NCI-H1417 (cell line): Measurements from ENCODE around the gene MYBL2.

Experiments used
- DNase-seq, 3 experiments: peaks; one replicate each; lab custom pipeline; 2025; lab: John Stamatoyannopoulos, UW

Gene MYBL2

GRCh38 chr20:43682446-43682845, 15.5 kb downstream of the MYBL2 start:
- DNase-seq: no peak

- no peak for DNase-seq
Observed at GRCh38 chr20:43686820-43687219, 19.9 kb downstream of the MYBL2 start.

GRCh38 chr20:43689165-43689564, 22.3 kb downstream of the MYBL2 start:
- DNase-seq: no peak

DNA sequence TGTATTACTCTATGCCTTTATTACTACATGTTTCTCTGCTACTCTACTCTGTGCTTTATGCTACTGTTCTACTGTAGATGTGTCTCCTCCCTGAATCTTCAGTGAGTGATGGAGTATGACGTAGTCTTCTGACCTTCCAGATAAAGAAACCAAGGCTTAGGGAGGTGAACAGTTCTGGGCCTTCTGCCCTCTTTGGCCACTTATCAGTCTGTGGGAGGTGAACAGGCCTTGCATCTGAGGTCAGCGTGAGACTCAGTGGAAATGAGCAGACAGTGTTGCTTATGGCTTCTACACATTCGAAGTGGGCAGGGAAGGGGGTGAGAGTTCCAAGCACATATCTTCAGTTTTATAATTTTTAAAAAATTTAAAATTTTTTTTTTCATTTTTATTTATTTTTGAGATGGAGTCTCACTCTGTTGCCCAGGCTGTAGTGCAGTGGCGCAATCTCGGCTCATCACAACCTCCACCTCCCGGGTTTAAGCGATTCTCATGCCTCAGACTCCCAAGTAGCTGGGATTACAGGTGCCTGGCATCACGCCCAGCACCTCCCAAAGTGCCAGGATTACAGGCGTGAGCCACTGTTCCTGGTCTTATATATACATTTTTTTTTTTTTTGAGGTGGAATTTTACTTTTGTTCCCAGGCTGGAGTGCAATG, 24.2 kb downstream of the MYBL2 start:
- no peak for DNase-seq

- peak; percentile 24 to 68 (median 30) for DNase-seq
Observed at GRCh38 chr20:43691928-43692524, 25.1 kb downstream of the MYBL2 start.

GRCh38 chr20:43694763-43695162, 27.8 kb downstream of the MYBL2 start:
- DNase-seq: no peak

GRCh38 chr20:43695571-43695970, 28.7 kb downstream of the MYBL2 start:
- DNase-seq: no peak

DNA sequence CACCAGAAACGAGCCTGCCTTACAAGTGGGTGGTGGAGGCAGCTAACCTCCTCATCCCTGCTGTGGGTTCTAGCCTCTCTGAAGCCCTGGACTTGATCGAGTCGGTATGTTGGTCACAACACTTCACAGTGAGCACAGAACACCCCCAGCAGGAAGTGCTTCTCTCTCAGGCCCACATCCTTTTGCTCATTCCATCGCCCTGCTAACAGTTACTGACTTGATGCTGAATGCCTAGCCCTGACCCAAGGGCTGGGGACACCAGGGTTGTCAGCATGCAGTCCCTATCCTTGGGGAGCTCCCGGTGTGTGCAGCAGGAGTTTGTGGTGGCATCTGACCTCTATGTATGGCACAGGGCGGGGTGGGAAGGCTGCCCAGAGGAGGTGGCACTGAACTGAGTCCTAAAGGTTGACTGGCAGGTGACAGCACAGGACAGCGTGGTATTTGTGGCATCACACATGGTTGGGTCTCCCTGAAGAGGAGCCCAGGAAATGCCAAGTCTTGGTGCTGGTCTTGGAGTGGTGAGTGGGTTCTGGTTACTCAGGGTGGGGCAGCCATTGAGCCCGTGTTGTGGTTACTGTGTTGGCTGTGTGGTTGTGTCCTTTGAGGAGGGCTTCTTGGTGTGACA, 33.1 kb downstream of the MYBL2 start:
- DNase-seq: no peak

DNA sequence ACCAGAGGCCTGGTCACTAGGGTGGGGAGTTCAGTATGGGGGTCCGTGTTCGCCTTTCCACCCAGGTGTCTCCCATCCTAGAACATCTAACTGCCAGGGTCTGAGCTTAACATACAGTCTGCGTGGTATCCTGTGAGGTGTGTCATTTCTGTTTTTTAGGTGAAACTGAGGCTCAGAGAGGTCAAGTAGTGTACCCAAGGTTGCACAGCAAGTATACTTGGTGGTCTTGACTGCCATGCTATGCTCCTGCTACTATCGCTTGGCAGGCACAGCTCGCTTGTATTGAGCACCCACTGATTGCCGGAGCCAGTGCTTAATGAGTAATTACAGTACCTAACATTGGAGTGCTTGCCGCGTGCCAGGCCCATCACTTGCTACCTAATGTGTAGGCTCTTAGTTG, 33.7 kb downstream of the MYBL2 start:
- no peak for DNase-seq

- no peak for DNase-seq
Observed at GRCh38 chr20:43702502-43702901, 35.6 kb downstream of the MYBL2 start.

GRCh38 chr20:43710370-43711044, 43.6 kb downstream of the MYBL2 start:
- no peak for DNase-seq

DNA sequence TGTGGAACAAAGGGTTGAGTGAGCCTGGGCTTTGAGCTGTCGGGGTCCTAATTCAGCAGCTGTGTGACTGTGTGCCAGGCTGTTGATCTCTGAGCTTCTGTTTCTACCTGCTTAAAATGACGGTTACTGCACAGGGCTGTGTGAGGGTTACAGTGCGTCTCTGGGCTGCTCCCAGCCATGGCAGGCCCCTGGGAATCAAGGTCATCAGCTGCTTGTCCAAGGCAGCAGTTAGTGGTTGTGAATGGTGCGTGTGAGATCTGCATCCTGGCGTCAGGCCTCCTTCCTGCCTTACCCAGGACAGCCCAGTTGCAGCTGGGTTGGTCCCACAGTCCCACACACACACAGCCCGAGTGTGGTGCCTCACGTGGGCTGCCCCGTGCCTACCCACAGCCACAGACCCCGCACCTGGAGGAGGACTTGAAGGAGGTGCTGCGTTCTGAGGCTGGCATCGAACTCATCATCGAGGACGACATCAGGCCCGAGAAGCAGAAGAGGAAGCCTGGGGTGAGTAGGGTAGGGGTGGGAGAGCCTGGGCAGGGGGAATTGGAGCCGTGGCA, 44.3 kb downstream of the MYBL2 start:
- DNase-seq: no peak

DNA sequence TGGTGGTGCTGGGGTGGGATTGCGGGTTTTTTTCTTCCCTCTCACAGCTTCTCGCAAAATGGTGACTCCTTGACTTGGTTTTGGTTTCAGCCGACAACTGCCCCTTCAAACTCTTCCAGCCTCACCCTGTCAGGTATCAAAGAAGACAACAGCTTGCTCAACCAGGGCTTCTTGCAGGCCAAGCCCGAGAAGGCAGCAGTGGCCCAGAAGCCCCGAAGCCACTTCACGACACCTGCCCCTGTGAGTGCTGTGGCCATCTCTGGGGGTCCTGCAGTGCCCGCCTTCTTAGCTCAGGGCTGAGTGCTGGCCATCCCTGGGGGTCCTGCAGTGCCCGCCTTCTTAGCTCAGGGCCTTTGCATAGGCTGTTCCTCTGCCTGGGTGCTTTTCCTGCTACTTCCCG, 48.1 kb downstream of the MYBL2 start:
- DNase-seq: no peak

GRCh38 chr20:43715511-43715910, 48.6 kb downstream of the MYBL2 start:
- no peak for DNase-seq

GRCh38 chr20:43716123-43716522, 49.2 kb downstream of the MYBL2 start:
- no peak for DNase-seq

DNA sequence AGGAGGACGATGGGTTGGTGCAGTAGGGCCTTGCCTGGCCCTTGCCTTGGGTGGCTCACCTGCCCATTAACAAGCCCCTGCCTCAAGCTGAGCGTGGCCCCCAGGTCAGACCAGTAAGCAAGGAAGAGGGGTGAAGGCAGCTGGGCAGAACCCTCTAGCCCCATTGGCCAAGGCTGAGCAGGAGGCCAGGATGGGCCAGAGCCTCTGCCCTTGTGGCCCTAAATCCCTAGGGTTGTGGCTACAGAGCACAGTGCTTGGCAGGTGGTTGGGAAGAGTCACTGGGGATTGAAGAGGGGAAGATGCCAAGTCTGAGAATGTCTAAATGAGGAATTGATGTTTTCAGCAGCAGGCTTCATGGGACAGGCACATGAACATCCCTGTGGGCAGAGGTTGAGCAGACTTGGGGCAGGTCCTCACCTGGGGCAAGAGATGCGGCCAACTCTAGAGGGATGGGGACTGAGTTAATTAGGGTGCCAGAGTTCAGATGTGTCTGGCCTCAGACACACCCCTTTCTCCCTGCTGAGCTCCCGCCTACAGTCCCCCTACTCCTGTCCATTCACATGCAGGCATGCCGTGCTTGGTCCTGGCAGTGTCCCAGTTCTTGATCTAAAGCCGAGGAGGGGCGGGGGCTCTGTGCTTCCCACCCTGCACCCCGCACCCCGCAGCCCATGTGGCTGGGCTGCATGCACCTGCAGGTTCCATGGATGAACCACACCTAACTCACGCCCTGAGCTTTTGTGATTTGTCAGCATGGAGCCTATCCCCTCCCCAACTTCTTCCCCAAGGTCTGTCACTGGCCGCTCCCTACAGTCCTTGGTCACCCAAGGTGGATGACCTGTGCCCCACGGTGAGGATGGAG, 50.1 kb downstream of the MYBL2 start:
- no peak for DNase-seq

DNA sequence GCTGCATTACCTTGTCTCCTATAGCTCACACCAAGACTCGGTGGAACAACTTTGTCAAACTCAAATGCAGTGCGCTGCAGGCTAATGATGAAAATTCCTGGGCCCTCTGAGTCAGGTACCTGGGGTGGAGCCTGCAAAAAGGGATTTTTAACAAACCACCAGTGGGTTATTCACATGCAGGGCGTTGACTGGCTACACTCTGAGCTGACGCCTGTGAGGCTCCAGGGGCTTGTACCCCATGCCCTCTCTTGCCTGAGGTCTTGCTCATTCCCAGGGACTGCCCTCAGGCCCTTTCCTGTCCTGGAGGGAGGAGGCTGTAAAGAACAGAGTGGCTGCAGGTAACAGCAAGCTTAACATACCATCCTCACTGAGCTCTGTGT, 50.7 kb downstream of the MYBL2 start:
- no peak for DNase-seq

GRCh38 chr20:43720007-43720406, 53.1 kb downstream of the MYBL2 start:
- no peak for DNase-seq

DNA sequence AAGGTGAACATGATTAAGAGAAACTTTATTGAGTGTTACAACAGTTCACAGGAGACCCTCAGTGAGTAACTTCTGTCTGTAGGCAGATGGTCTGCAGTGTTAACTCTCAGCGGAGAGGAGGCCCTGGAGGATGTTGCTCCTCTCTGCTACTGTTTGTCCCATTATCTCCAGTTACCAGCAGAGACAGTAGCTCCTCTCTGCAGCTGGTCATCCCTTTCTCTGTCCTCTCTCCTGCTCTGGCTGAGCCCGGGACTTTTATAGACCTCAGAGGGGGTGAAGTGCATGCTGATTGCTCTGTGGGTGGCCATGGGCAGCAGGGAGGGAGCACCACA, 54.1 kb downstream of the MYBL2 start:
- no peak for DNase-seq

GRCh38 chr20:43721429-43722152, 54.7 kb downstream of the MYBL2 start:
- peak; percentile 66 to 84 (median 68) for DNase-seq

- DNase-seq: no peak
Observed at GRCh38 chr20:43722153-43722505, 55.2 kb downstream of the MYBL2 start.
